ENCODE results near the gene IFNGR2. TPM values are rescaled to one million over a fixed set of nuclear protein-coding genes. Genes with fewer than 3 reads are reported as not detected.

The IFNGR2 gene
- total and polyA plus RNA-seq, 2 donors from 2014 or later, result 57.6 to 68.3 TPM

DNA sequence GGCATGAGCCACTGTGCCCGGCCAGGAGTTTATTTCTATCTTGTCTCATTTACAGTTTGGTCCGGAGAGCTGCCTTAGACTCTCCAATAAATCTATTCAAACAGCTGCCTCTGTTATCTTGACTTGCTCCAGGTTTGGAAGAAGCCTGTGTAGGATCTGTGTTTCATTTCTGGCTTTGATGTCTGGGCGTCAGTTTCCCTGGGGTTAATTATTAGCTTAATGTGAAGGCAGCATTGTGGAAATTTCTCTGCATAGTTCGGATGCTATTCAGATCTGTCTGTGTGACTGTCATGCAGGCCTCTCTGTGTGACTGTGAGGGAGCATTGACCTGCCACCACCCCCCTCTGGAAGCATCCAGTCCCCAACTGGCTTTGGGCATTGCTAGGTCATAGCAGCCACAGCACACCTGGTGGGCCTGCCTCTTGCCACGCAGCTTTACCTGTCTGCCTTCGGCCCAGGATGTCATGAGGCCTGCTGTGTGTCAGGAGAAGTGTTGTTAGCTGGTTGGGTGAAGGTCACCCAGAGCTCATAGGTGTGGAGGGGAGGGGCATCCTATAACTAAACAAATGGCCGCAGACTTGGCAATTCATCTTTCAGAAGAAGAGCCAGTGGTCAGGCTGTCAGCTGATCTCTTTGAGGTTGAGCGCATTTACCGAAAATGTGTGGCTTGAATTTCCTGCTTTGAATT is 9.8 kb downstream of the IFNGR2 start:
- TF ChIP-seq, protein P1, sequence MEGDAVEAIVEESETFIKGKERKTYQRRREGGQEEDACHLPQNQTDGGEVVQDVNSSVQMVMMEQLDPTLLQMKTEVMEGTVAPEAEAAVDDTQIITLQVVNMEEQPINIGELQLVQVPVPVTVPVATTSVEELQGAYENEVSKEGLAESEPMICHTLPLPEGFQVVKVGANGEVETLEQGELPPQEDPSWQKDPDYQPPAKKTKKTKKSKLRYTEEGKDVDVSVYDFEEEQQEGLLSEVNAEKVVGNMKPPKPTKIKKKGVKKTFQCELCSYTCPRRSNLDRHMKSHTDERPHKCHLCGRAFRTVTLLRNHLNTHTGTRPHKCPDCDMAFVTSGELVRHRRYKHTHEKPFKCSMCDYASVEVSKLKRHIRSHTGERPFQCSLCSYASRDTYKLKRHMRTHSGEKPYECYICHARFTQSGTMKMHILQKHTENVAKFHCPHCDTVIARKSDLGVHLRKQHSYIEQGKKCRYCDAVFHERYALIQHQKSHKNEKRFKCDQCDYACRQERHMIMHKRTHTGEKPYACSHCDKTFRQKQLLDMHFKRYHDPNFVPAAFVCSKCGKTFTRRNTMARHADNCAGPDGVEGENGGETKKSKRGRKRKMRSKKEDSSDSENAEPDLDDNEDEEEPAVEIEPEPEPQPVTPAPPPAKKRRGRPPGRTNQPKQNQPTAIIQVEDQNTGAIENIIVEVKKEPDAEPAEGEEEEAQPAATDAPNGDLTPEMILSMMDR (IDR thresholded peaks at IDR 0.05; ENCODE audit: borderline replicate concordance, extremely low read depth, insufficient read depth), result no peak
- H3K4me1 ChIP-seq (ENCODE audit: control insufficient read depth in 2 of 3, insufficient read depth in 2 of 3, low read depth in 1 of 3, low read length in 3 of 3), result peaks cover 0 to 9% (median 6%) of the 10 kb centered on the region in 3 donors
- H3K9me3 ChIP-seq (ENCODE audit: control insufficient read depth in 2 of 3, insufficient read depth in 1 of 3, low read length in 3 of 3), result no peaks in the 10 kb centered on the region
- peak overlapping the region; percentile 11 to 48 for H3K27ac ChIP-seq (ENCODE audit: low read depth in 2 of 2, low read length in 2 of 2)
- intact Hi-C loops (cut with DNase I), result no loop called here
- H3K9ac ChIP-seq (ENCODE audit: low read length in 3 of 3), result no peak overlapping the region
- peaks cover 4 to 12% (median 11%) of the 10 kb centered on the region in 3 donors for H3K36me3 ChIP-seq (ENCODE audit: control insufficient read depth in 2 of 3, insufficient read depth in 3 of 3, low read length in 3 of 3)
- DNase-seq (peak in 4 of 5 donors; percentile 15 to 71 (median 40)), FAIRE-seq (no peak)
- H3K4me3 ChIP-seq (ENCODE audit: low read length in 3 of 3), result no peak overlapping the region
- H3K27me3 ChIP-seq (ENCODE audit: control insufficient read depth, insufficient read depth, low read length), result no peaks in the 10 kb centered on the region

DNA sequence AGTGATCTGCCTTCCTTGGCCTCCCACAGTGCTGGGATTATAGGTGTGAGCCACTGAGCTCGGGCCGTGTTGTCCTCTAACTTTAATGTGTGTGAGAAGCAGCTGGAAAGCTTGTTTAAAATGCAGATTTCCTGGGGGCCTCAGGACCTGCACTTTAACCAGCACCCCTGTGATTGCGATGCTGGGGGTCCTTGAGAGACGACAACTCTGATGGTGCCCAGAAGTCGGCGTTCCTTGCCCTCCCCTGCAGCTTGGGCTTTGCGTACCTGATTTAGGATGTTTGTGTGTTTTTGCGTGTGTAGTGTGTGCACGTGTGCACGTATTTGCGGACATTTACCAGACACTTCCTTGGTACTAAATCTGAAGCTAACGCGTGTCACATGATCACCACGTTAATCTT is 10.9 kb downstream of the IFNGR2 start:
- peak in 1 of 5 donors; percentile 23 for DNase-seq
- no peaks in the 10 kb centered on the region for H3K9me3 ChIP-seq (ENCODE audit: control insufficient read depth in 2 of 3, insufficient read depth in 1 of 3, low read length in 3 of 3)
- intact Hi-C loops (cut with DNase I), result no loop called here
- TF ChIP-seq, protein P1 (IDR thresholded peaks at IDR 0.05; ENCODE audit: borderline replicate concordance, extremely low read depth, insufficient read depth), result no peak
- no peaks in the 10 kb centered on the region for H3K27me3 ChIP-seq (ENCODE audit: control insufficient read depth, insufficient read depth, low read length)
- H3K9ac ChIP-seq (ENCODE audit: low read length in 3 of 3), result no peak overlapping the region
- H3K27ac ChIP-seq (ENCODE audit: low read depth in 2 of 2, low read length in 2 of 2), result no peak overlapping the region
- no peak for FAIRE-seq
- peaks cover 4 to 12% (median 11%) of the 10 kb centered on the region in 3 donors for H3K36me3 ChIP-seq (ENCODE audit: control insufficient read depth in 2 of 3, insufficient read depth in 3 of 3, low read length in 3 of 3)
- H3K4me1 ChIP-seq (ENCODE audit: control insufficient read depth in 2 of 3, insufficient read depth in 2 of 3, low read depth in 1 of 3, low read length in 3 of 3), result peaks cover 0 to 9% (median 6%) of the 10 kb centered on the region in 3 donors
- no peak overlapping the region for H3K4me3 ChIP-seq (ENCODE audit: low read length in 3 of 3)

DNA sequence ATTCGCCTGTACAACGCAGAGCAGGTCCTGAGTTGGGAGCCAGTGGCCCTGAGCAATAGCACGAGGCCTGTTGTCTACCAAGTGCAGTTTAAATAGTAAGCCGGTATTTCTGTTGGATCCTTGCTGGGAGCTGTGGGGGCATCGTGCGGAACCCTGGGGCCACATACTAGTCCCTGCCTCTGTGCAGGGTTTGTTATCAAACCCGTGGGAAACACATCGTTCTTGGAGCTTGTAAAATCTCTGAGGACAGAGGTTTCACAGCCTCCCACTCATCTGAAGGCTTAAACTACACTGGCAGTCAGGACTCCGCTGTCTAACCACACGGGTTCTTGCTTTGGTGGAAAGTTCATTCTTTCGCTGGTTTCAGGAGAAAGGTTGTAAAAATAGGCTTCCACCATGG is 11.7 kb downstream of the IFNGR2 start:
- TF ChIP-seq, protein P1 (IDR thresholded peaks at IDR 0.05; ENCODE audit: borderline replicate concordance, extremely low read depth, insufficient read depth), result no peak
- H3K9me3 ChIP-seq (ENCODE audit: control insufficient read depth in 2 of 3, insufficient read depth in 1 of 3, low read length in 3 of 3), result no peaks in the 10 kb centered on the region
- no peak overlapping the region for H3K27ac ChIP-seq (ENCODE audit: low read depth in 2 of 2, low read length in 2 of 2)
- intact Hi-C loops (cut with DNase I), result no loop called here
- no peak overlapping the region for H3K4me3 ChIP-seq (ENCODE audit: low read length in 3 of 3)
- peaks cover 4 to 12% (median 11%) of the 10 kb centered on the region in 3 donors for H3K36me3 ChIP-seq (ENCODE audit: control insufficient read depth in 2 of 3, insufficient read depth in 3 of 3, low read length in 3 of 3)
- peaks cover 0 to 9% (median 3%) of the 10 kb centered on the region in 3 donors for H3K4me1 ChIP-seq (ENCODE audit: control insufficient read depth in 2 of 3, insufficient read depth in 2 of 3, low read depth in 1 of 3, low read length in 3 of 3)
- no peak for FAIRE-seq
- no peak for DNase-seq
- H3K27me3 ChIP-seq (ENCODE audit: control insufficient read depth, insufficient read depth, low read length), result no peaks in the 10 kb centered on the region
- H3K9ac ChIP-seq (ENCODE audit: low read length in 3 of 3), result no peak overlapping the region

Data from kidney (tissue), 14 donors.